RWPE2 (cell line): ENCODE results near the gene ISY1.
"Not testable (repeated sequence)": the region's sequence is repeated elsewhere in the genome, so short reads cannot be mapped to it uniquely, and the experiment has no call there.

Source experiments
- ATAC-seq: fragments of 200-7000 bp; cut with Tn5 transposase; 3 replicates; pipeline ENCODE4 v1.9.1; 2021; ENCODE audit warnings: low read depth
- DNase-seq: peaks from one replicate; pipeline ENCODE4 v3.0.0-alpha.2; 2020; ENCODE audit warnings: low spot score
- H3K27ac ChIP-seq: fragments of 450-650 bp; 2 replicates; pipeline ENCODE4 v1.5.1; 2017; ENCODE audit warnings: mild to moderate bottlenecking; ENCODE audit not compliant: poor library complexity, severe bottlenecking
- H3K27me3 ChIP-seq: fragments of 250-450 bp; sonication (Bioruptor Pico); 2 replicates; pipeline ENCODE4 v1.5.1; 2021; ENCODE audit warnings: mild to moderate bottlenecking, moderate library complexity; ENCODE audit not compliant: insufficient read depth, poor library complexity, severe bottlenecking
- H3K36me3 ChIP-seq: fragments of 250-450 bp; sonication (Bioruptor Pico); 2 replicates; pipeline ENCODE4 v1.5.1; 2020; ENCODE audit warnings: low read depth, mild to moderate bottlenecking, moderate library complexity
- H3K4me1 ChIP-seq: fragments of 250-450 bp; sonication (Bioruptor Pico); 2 replicates; pipeline ENCODE4 v1.5.1; 2021; ENCODE audit warnings: mild to moderate bottlenecking, moderate library complexity; ENCODE audit not compliant: insufficient read depth, poor library complexity, severe bottlenecking
- H3K4me3 ChIP-seq: fragments of 250-450 bp; sonication (Bioruptor Pico); 2 replicates; pipeline ENCODE4 v1.5.1; 2021; ENCODE audit warnings: mild to moderate bottlenecking, moderate library complexity; ENCODE audit not compliant: severe bottlenecking
- H3K9me3 ChIP-seq: fragments of 250-450 bp; sonication (Bioruptor Pico); 2 replicates; pipeline ENCODE4 v1.5.1; 2021; ENCODE audit warnings: mild to moderate bottlenecking, moderate library complexity; ENCODE audit not compliant: severe bottlenecking
- TF ChIP-seq, protein P1 (sequence below): fragments of 450-650 bp; IDR thresholded peaks from one replicate; pipeline ENCODE4 v1.5.1; 2017; ENCODE audit warnings: mild to moderate bottlenecking, moderate library complexity; ENCODE audit not compliant: poor library complexity, severe bottlenecking

The ISY1 gene

DNA sequence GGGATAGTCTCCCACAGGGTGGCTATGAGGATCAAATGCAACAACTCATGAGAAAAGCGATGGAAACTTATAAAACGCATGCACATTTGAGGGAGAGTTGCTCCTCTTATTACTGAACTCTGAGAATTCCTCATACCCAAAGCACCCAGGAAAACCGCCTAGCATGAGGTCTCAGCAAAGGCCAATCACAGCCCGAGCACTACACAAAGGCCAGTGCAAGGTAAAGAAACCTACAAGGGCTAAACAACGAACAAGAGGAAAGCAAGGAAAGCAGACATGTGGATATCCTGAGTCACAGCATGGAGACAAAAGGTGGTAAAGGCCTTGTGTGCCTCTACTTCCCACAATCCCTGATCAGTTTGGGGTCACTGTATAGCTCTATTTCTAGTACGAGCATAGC lies 46.4 kb downstream of the ISY1 start:
- Histone ChIP-seq H3K36me3 (peaks cover 38% of the 10 kb centered on the region), H3K27me3 (no peaks in the 10 kb centered on the region), H3K27ac (no peak overlapping the region), H3K4me3 (no peak overlapping the region), H3K4me1 (peaks cover 9% of the 10 kb centered on the region), H3K9me3 (no peaks in the 10 kb centered on the region)
- DNase-seq (no peak), ATAC-seq (no peak)
- TF ChIP-seq, protein P1, sequence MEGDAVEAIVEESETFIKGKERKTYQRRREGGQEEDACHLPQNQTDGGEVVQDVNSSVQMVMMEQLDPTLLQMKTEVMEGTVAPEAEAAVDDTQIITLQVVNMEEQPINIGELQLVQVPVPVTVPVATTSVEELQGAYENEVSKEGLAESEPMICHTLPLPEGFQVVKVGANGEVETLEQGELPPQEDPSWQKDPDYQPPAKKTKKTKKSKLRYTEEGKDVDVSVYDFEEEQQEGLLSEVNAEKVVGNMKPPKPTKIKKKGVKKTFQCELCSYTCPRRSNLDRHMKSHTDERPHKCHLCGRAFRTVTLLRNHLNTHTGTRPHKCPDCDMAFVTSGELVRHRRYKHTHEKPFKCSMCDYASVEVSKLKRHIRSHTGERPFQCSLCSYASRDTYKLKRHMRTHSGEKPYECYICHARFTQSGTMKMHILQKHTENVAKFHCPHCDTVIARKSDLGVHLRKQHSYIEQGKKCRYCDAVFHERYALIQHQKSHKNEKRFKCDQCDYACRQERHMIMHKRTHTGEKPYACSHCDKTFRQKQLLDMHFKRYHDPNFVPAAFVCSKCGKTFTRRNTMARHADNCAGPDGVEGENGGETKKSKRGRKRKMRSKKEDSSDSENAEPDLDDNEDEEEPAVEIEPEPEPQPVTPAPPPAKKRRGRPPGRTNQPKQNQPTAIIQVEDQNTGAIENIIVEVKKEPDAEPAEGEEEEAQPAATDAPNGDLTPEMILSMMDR, result no peak

GRCh38 chr3:129112308-129113052 lies 48.4 kb downstream of the ISY1 start:
- Histone ChIP-seq H3K4me1 (peaks cover 9% of the 10 kb centered on the region), H3K36me3 (peaks cover 25% of the 10 kb centered on the region), H3K27me3 (no peaks in the 10 kb centered on the region), H3K27ac (no peak overlapping the region), H3K9me3 (no peaks in the 10 kb centered on the region), H3K4me3 (no peak overlapping the region)
- ATAC-seq (no peak), DNase-seq (no peak)
- TF ChIP-seq, protein P1, result no peak

DNA sequence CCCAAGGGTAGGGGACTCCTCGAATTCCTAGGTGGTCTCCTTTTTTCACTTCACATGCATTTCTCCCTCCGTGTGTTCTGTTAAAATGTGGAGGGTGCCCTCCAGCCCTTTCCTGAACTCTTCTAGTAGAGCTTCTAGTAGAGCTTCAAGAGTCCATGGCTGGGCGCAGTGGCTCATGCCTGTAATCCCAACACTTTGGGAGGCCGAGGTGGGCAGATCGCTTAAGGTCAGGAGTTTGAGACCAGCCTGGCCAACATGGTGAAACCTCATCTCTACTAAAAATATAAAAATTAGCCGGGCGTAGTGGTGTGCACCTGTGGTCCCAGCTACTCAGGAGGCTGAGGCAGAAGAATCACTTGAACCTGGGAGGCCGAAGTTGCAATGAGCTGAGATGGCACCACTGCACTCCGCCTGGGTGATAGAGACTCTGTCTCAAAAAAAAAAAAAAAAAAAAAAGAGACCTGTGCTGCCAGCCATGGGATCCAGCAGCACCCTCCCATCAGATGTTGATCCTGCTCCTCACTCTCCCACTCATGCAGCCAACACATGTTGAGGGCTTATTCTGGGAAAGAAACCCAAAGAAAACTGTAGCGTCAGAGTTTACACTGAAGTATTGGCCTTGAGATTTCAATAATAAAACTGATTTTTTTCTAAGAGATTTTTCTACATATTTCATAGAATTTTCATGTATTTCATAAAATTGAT lies 49.6 kb downstream of the ISY1 start:
- not testable (repeated sequence) for H3K27ac ChIP-seq, H3K4me1 ChIP-seq, H3K4me3 ChIP-seq, DNase-seq, ATAC-seq, H3K27me3 ChIP-seq, H3K9me3 ChIP-seq
- peaks cover 19% of the 10 kb centered on the region; the same call in 1 of the 2 replicates for H3K36me3 ChIP-seq

DNA sequence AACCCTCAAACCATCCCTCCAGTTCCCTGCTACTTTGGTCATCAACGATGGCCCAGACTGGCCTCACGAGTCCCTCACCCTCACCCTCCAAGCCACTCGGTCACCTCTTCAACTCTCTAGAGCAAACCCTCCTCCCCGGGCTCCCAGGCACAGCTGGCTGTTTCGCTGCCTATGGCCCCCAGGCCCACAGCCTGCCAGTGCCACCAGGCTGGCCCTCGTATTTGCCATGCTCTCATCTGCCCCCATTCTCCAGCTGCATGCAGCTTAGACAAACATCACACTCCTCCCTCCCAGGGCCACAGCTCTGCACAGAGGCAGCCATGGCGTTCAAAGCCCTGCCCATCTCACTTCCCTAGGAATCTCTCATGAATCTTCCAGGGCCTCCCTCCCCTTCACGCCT lies 53.1 kb downstream of the ISY1 start:
- DNase-seq (no peak), ATAC-seq (no peak)
- no peak overlapping the region for H3K4me3 ChIP-seq
- H3K36me3 ChIP-seq, result 0 out of 2 replicates have a peak, but pooled peaks cover 5% of the 10 kb centered on the region
- TF ChIP-seq, protein P1, result no peak
- no peaks in the 10 kb centered on the region for H3K9me3 ChIP-seq
- no peaks in the 10 kb centered on the region for H3K27me3 ChIP-seq
- no peaks in the 10 kb centered on the region for H3K4me1 ChIP-seq
- H3K27ac ChIP-seq, result no peak overlapping the region

DNA sequence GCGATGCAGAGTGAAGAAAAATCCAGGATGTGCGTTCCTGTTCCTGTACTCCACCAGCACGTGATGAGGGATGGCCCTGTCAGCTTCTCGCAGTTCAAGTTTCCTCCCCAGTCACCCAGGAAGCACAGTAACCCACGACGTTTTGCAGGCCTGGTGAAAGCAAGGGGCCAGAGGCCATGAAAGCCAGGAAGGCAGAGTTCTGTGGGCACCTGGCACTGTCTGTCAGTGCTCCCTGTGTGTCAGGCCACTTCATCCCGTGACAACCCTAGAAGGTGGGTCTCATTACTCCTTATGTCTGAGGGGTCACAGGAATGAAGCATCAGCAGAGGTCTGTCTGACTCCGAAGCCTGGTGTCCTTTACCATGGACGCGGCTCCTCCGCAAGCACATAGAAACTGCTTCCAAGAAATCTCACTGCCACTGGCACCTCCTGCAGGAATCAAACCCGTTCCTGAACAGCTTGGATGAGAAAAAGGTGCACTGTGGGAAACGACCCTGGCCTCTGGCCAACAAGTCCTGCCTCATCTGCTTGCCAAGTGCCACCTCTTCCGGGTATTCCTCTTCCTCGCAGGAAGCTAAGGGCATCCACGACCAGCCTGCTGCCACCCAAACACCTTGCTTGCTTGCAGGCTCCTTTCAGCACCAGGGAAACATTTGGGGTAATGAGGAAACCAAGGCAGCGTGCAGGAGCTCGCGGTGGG lies 53.8 kb downstream of the ISY1 start:
- Histone ChIP-seq H3K9me3 (no peaks in the 10 kb centered on the region), H3K4me1 (no peaks in the 10 kb centered on the region), H3K36me3 (no peaks in the 10 kb centered on the region), H3K4me3 (no peak overlapping the region), H3K27me3 (no peaks in the 10 kb centered on the region), H3K27ac (no peak overlapping the region)
- TF ChIP-seq, protein P1, result no peak
- ATAC-seq (no peak), DNase-seq (no peak)
